Caco-2 (cell line): Measurements from ENCODE around the gene LRRC8A. TPM values are rescaled to one million over a fixed set of nuclear protein-coding genes. Genes with fewer than 3 reads are reported as not detected.

ENCODE experiments used
- BruUV-seq: library from RNA; stranded (reverse); fragments of 400-500 nt; replicated peaks from 2 replicates; lab custom pipeline; 2021; lab: Mats Ljungman, UMichigan
- CTCF ChIA-PET: fragments of 300-600 bp; sonication (Branson Sonifier 250); formaldehyde crosslinking; loops from one replicate; lab custom pipeline; 2022; ENCODE audit warnings: antibody characterized with exemption; lab: Charles Lee
- POLR2A ChIA-PET: fragments of 300-600 bp; sonication (Branson Sonifier 250); formaldehyde crosslinking; loops from one replicate; lab custom pipeline; 2022; ENCODE audit warnings: antibody characterized with exemption; lab: Charles Lee
- DNase-seq, 2 experiments: peaks; one replicate each; pipeline versions ENCODE4 v3.0.0 to v3.0.0-alpha.2; 2020 to 2022
- H3K27me3 ChIP-seq: replicated peaks from 2 replicates; pipeline ENCODE4 v1.6.0; 2011; ENCODE audit warnings: low read length; ENCODE audit not compliant: control insufficient read depth, insufficient read depth
- H3K36me3 ChIP-seq: 2 replicates; pipeline ENCODE4 v1.5.1; 2011; ENCODE audit warnings: low read length; ENCODE audit not compliant: control insufficient read depth, insufficient read depth
- H3K4me1 ChIP-seq: fragments of 250-450 bp; sonication (Bioruptor Pico); 2 replicates; pipeline ENCODE4 v1.5.1; 2020; ENCODE audit warnings: mild to moderate bottlenecking
- H3K4me3 ChIP-seq: 2 replicates; pipeline ENCODE4 v1.5.1; 2011; ENCODE audit warnings: low read depth, mild to moderate bottlenecking, control low read depth, low read length
- H3K9me3 ChIP-seq: fragments of 250-450 bp; sonication (Bioruptor Pico); 2 replicates; pipeline ENCODE4 v1.5.1; 2020; ENCODE audit warnings: mild to moderate bottlenecking, moderate library complexity
- H3K27ac Mint-ChIP-seq: one replicate; pipeline ENCODE4 v1.8.0; 2022; ENCODE audit warnings: mixed read lengths; ENCODE audit not compliant: unreplicated experiment
- H3K27me3 Mint-ChIP-seq: one replicate; pipeline ENCODE4 v1.8.0; 2022; ENCODE audit warnings: mixed read lengths; ENCODE audit not compliant: insufficient read depth, unreplicated experiment
- H3K36me3 Mint-ChIP-seq: one replicate; pipeline ENCODE4 v1.8.0; 2022; ENCODE audit warnings: mild to moderate bottlenecking, mixed read lengths; ENCODE audit not compliant: insufficient read depth, unreplicated experiment
- H3K4me1 Mint-ChIP-seq: one replicate; pipeline ENCODE4 v1.8.0; 2022; ENCODE audit warnings: low read depth, mixed read lengths; ENCODE audit not compliant: unreplicated experiment
- H3K4me3 Mint-ChIP-seq: one replicate; pipeline ENCODE4 v1.8.0; 2022; ENCODE audit warnings: mild to moderate bottlenecking, moderate library complexity, mixed read lengths; ENCODE audit not compliant: unreplicated experiment
- H3K9me3 Mint-ChIP-seq: one replicate; pipeline ENCODE4 v1.8.0; 2022; ENCODE audit warnings: mixed read lengths; ENCODE audit not compliant: unreplicated experiment
- CTCF ChIP-seq, 2 experiments: fragments of 200-600 bp in 1 of 2; IDR thresholded peaks; 1 replicate in 1 of 2; 2 replicates in 1 of 2; pipeline versions ENCODE4 v1.5.1 to v1.8.0; 2011 to 2022; ENCODE audit warnings: antibody characterized with exemption in 1 of 2, control low read depth in 1 of 2, inconsistent platforms in 1 of 2, low read depth in 1 of 2, low read length in 1 of 2, mild to moderate bottlenecking in 1 of 2, moderate library complexity in 1 of 2; ENCODE audit not compliant: insufficient read depth in 1 of 2, severe bottlenecking in 1 of 2, unreplicated experiment in 1 of 2
- intact Hi-C: fragments of 100-400 bp; cut with micrococcal nuclease; formaldehyde crosslinking; loops from one replicate; pipeline ENCODE4 v1.10.0; 2022; ENCODE audit not compliant: unreplicated experiment
- total RNA-seq: library from RNA; stranded (reverse); gene quantifications from 2 replicates; pipeline ENCODE4 v1.2.3, GENCODE V29; 2022

LRRC8A gene
- total RNA-seq, 1 experiment from 2014 or later, result 21.9 TPM

DNA sequence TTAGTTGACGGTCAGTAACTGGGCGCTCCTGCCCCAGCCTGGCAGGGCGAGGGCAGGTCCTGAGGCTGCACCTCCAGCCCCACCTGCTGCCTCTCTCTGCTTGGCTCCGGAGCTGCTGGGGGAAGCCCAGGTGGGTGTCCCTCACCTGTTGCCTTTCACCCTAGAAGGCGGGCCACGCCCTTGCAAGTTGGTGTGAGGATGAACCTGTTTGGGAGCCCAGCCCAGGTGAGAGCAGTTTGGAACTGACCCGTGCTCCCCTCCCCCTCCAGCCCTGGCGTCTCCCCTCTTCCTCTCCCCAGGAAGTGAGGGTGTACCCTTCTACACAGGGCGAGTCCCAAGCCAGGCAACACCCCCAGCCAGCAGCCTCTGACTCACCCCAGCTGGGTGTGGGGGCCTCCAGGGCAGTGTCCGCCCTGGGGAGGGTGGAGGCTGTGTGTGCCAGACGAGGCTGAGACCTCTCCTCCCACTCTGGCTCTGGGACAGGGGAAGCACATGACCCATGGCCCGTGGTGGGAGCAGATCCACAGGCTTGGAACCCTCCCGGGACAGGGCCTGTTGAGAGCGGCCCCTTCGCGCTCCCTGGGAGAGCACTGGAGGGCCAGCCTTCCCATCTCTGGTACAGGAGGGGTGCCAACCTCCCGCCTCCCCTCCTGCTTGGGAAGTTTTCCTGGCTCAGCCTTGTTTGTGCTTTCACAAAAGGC lies 10.4 kb downstream of the LRRC8A start:
- H3K9me3 ChIP-seq, result no peaks in the 10 kb centered on the region
- no peak for DNase-seq
- H3K36me3 ChIP-seq, result no peaks in the 10 kb centered on the region; the same call in 1 of the 2 replicates
- TF ChIP-seq CTCF (IDR thresholded peaks at IDR 0.05; ENCODE audit: insufficient read depth in 1 of 2, low read depth in 1 of 2, low read length in 1 of 2, severe bottlenecking in 1 of 2, unreplicated experiment in 1 of 2), result no peak
- Mint-ChIP-seq H3K9me3 (no peaks in the 10 kb centered on the region), H3K27ac (no peak overlapping the region), H3K4me1 (no peaks in the 10 kb centered on the region), H3K27me3 (no peaks in the 10 kb centered on the region), H3K4me3 (no peak overlapping the region), H3K36me3 (peaks cover 46% of the 10 kb centered on the region)
- intact Hi-C loops, result no loop called here
- no TSS peak for BruUV-seq
- H3K27me3 ChIP-seq, result no peaks in the 10 kb centered on the region
- no peaks in the 10 kb centered on the region for H3K4me1 ChIP-seq
- no peak overlapping the region for H3K4me3 ChIP-seq
- CTCF ChIA-PET, result no interaction called here
- POLR2A ChIA-PET, result no interaction called here

DNA sequence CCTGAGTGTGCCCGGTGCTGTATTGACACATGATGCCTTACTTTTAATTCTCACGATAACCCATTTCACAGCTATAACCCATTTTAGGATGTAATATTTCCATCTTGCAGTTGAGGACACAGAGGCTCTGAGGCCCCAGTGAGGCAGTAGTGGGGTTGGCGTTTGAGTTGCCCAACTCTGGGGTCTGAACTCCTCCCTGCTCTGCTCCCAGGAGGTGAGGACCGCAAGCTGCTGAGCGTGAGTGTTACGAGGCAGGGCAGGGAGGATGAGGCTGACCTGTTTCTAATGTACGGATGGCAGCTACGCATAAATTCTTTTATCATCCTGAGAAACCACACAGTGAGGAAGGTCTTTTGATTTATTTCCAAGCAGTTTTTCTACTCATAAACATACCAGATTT lies 11.4 kb downstream of the LRRC8A start:
- H3K4me3 Mint-ChIP-seq, result no peak overlapping the region
- H3K9me3 ChIP-seq, result no peaks in the 10 kb centered on the region
- no peaks in the 10 kb centered on the region for H3K4me1 Mint-ChIP-seq
- no TSS peak for BruUV-seq
- no peaks in the 10 kb centered on the region for H3K4me1 ChIP-seq
- CTCF ChIA-PET, result interaction anchor here (0.6 kb wide), 1 partner anchor 472 kb away, joined by 4 read pairs; the partner anchor contains the start of gene CERCAM
- no peak overlapping the region for H3K4me3 ChIP-seq
- no peak overlapping the region for H3K27ac Mint-ChIP-seq
- intact Hi-C loops, result no loop called here
- TF ChIP-seq CTCF (IDR thresholded peaks at IDR 0.05; ENCODE audit: insufficient read depth in 1 of 2, low read depth in 1 of 2, low read length in 1 of 2, severe bottlenecking in 1 of 2, unreplicated experiment in 1 of 2), result no peak
- no peaks in the 10 kb centered on the region for H3K9me3 Mint-ChIP-seq
- H3K36me3 Mint-ChIP-seq, result peaks cover 42% of the 10 kb centered on the region
- H3K27me3 ChIP-seq, result no peaks in the 10 kb centered on the region
- no peak for DNase-seq
- no peaks in the 10 kb centered on the region; the same call in 1 of the 2 replicates for H3K36me3 ChIP-seq
- no peaks in the 10 kb centered on the region for H3K27me3 Mint-ChIP-seq
- POLR2A ChIA-PET, result no interaction called here

DNA sequence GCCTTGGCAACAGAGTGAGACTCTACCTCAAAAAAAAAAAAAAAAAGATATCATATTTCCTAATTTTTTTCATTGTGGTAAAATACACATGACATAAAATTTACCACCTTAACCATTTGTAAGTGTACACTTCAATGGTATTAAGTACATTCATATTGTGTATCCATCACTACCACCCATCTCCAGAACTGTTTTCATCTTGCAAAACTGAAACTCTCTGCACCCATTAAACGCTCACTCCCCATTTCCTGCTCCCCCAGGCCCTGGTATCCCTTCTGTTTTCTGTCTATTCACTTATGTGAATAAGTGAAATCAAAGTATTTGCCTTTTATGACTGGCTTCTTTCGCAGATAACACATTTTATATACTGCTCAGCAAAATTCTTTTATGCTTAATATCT lies 12.8 kb downstream of the LRRC8A start:
- POLR2A ChIA-PET, result no interaction called here
- intact Hi-C loops, result no loop called here

More for the DNA sequence above, 12.8 kb downstream of the LRRC8A start:
- no peaks in the 10 kb centered on the region for H3K4me1 Mint-ChIP-seq
- H3K9me3 ChIP-seq, result no peaks in the 10 kb centered on the region
- no peaks in the 10 kb centered on the region for H3K4me1 ChIP-seq
- no peak overlapping the region for H3K27ac Mint-ChIP-seq
- H3K4me3 Mint-ChIP-seq, result no peak overlapping the region
- BruUV-seq, result no TSS peak
- no peak overlapping the region for H3K4me3 ChIP-seq
- H3K36me3 ChIP-seq, result no peaks in the 10 kb centered on the region; the same call in 1 of the 2 replicates
- no peaks in the 10 kb centered on the region for H3K27me3 Mint-ChIP-seq
- H3K27me3 ChIP-seq, result no peaks in the 10 kb centered on the region
- no peaks in the 10 kb centered on the region for H3K9me3 Mint-ChIP-seq
- DNase-seq, result no peak
- CTCF ChIA-PET, result no interaction called here
- peaks cover 34% of the 10 kb centered on the region for H3K36me3 Mint-ChIP-seq
- TF ChIP-seq CTCF (IDR thresholded peaks at IDR 0.05; ENCODE audit: insufficient read depth in 1 of 2, low read depth in 1 of 2, low read length in 1 of 2, severe bottlenecking in 1 of 2, unreplicated experiment in 1 of 2), result no peak
